ENCODE data around the gene ZDHHC7.

The ZDHHC7 gene

GRCh38 chr16:84992717-84993075, 18.6 kb downstream of the ZDHHC7 start:
- no peak for DNase-seq

GRCh38 chr16:84990782-84991181, 20.6 kb downstream of the ZDHHC7 start:
- no peak for DNase-seq

GRCh38 chr16:84989749-84990620, 21.4 kb downstream of the ZDHHC7 start:
- no peak for DNase-seq

- DNase-seq = no peak
Observed at GRCh38 chr16:84988328-84989080, 22.8 kb downstream of the ZDHHC7 start.

- no peak for DNase-seq
Observed at GRCh38 chr16:84986879-84987278, 24.5 kb downstream of the ZDHHC7 start.

GRCh38 chr16:84986102-84986501, 25.2 kb downstream of the ZDHHC7 start:
- no peak for DNase-seq

GRCh38 chr16:84985079-84986065, 26.0 kb downstream of the ZDHHC7 start:
- no peak for DNase-seq

- no peak for DNase-seq
Observed at GRCh38 chr16:84982434-84982833, 28.9 kb downstream of the ZDHHC7 start.

- DNase-seq = no peak
Observed at GRCh38 chr16:84979516-84979915, 31.8 kb downstream of the ZDHHC7 start.

GRCh38 chr16:84976644-84977400, 34.5 kb downstream of the ZDHHC7 start:
- DNase-seq = no peak

GRCh38 chr16:84975522-84975921, 35.8 kb downstream of the ZDHHC7 start:
- DNase-seq = no peak

GRCh38 chr16:84975066-84975465, 36.3 kb downstream of the ZDHHC7 start:
- no peak for DNase-seq

- no peak for DNase-seq
Observed at GRCh38 chr16:84973776-84974523, 37.4 kb downstream of the ZDHHC7 start.

- no peak for DNase-seq
Observed at GRCh38 chr16:84973236-84973635, 38.1 kb downstream of the ZDHHC7 start.

GRCh38 chr16:84970447-84971127, 40.7 kb downstream of the ZDHHC7 start:
- DNase-seq = peak; percentile 75

- DNase-seq = no peak
Observed at GRCh38 chr16:84967828-84968227, 43.5 kb downstream of the ZDHHC7 start.

GRCh38 chr16:84965428-84966415, 45.6 kb downstream of the ZDHHC7 start:
- DNase-seq = no peak

GRCh38 chr16:84964386-84965128, 46.8 kb downstream of the ZDHHC7 start:
- DNase-seq = no peak

- no peak for DNase-seq
Observed at GRCh38 chr16:84963066-84963465, 48.3 kb downstream of the ZDHHC7 start.

All from activated naive CD4-positive, alpha-beta T cell treated with anti-CD3 and anti-CD28 coated beads, Interleukin-2, amount 50 U/mL, for 16 hours (primary cell).